Spleen (tissue), 11 donors: Measurements from ENCODE around the gene CERT1. TPM values are rescaled to one million over a fixed set of nuclear protein-coding genes. Genes with fewer than 3 reads are reported as not detected.

Source experiments
- DNase-seq: peaks from one replicate; pipeline ENCODE4 v3.0.0-alpha.2; 2020
- H3K27ac ChIP-seq, 8 donors: fragments of 200-600 bp; sonication (generic) in 7 of 8; 1 replicate in 4 of 8; 2 replicates in 4 of 8; pipeline versions ENCODE4 v1.5.0 to v1.8.0; 2016 to 2021; ENCODE audit warnings: inconsistent platforms in 4 of 8, mild to moderate bottlenecking in 4 of 8, moderate library complexity in 1 of 8
- H3K27me3 ChIP-seq, 7 donors: fragments of 200-600 bp; sonication (generic) in 6 of 7; replicated peaks in 1 of 7; 1 replicate in 4 of 7; 2 replicates in 3 of 7; pipeline versions ENCODE4 v1.5.0 to v1.8.0; 2016 to 2021; ENCODE audit warnings: inconsistent platforms in 3 of 7, mild to moderate bottlenecking in 1 of 7
- H3K36me3 ChIP-seq, 6 donors: fragments of 200-600 bp; sonication (generic) in 5 of 6; 1 replicate in 4 of 6; 2 replicates in 2 of 6; pipeline versions ENCODE4 v1.5.0 to v1.8.0; 2016 to 2021; ENCODE audit warnings: inconsistent platforms in 2 of 6
- H3K4me1 ChIP-seq, 6 donors: fragments of 200-600 bp; sonication (generic) in 5 of 6; 1 replicate in 3 of 6; 2 replicates in 3 of 6; pipeline versions ENCODE4 v1.5.0 to v1.8.0; 2016 to 2021; ENCODE audit warnings: inconsistent platforms in 3 of 6
- H3K4me3 ChIP-seq, 8 donors: fragments of 200-600 bp; sonication (generic) in 7 of 8; 1 replicate in 4 of 8; 2 replicates in 4 of 8; pipeline versions ENCODE4 v1.5.0 to v1.8.0; 2016 to 2021; ENCODE audit warnings: inconsistent platforms in 4 of 8, mild to moderate bottlenecking in 4 of 8, moderate library complexity in 2 of 8
- H3K9me3 ChIP-seq, 8 donors: fragments of 200-600 bp; sonication (generic) in 7 of 8; 1 replicate in 4 of 8; 2 replicates in 4 of 8; pipeline versions ENCODE4 v1.5.0 to v1.8.0; 2016 to 2021; ENCODE audit warnings: inconsistent platforms in 4 of 8
- CTCF ChIP-seq, 11 experiments: fragments of 200-600 bp in 7 of 11; fragments of 450-650 bp in 4 of 11; sonication (generic) in 4 of 11; IDR thresholded peaks in 8 of 11; conservative IDR thresholded peaks in 3 of 11; 1 replicate in 7 of 11; 2 replicates in 4 of 11; pipeline versions ENCODE4 v1.4.0 to v1.8.0; 2016 to 2021; ENCODE audit warnings: antibody characterized with exemption in 11 of 11, inconsistent platforms in 4 of 11, mild to moderate bottlenecking in 1 of 11
- POLR2A ChIP-seq, 3 donors: fragments of 450-650 bp; IDR thresholded peaks; one replicate each; pipeline ENCODE4 v1.5.1; 2017; ENCODE audit warnings: antibody characterized with exemption in 3 of 3, mild to moderate bottlenecking in 1 of 3
- POLR2AphosphoS5 ChIP-seq, 3 donors: sonication (generic); formaldehyde crosslinking; IDR thresholded peaks; one replicate each; pipeline ENCODE4 v1.5.1; 2017; ENCODE audit warnings: antibody characterized with exemption in 3 of 3
- WGBS, 5 donors: extraction: QIAGEN DNeasy Blood & Tissue Kit in 3 of 5; methylation state at CpG; one replicate each; pipeline versions ENCODE4 v1.1.5 to v1.1.7; 2013 to 2018; 5-methylcytosine and 5-hydroxymethylcytosine counted together
- intact Hi-C: fragments of 100-400 bp; cut with DNase I; formaldehyde crosslinking; loops from one replicate; pipeline ENCODE4 v1.15.0; 2023; ENCODE audit warnings: low total_unique reads
- polyA plus RNA-seq, 3 donors: library from polyadenylated mRNA; stranded (reverse); fragments of 200-250 nt; gene quantifications; one replicate each; pipeline ENCODE4 v1.2.1, GENCODE V29; 2013
- total RNA-seq, 7 donors: library from RNA; depleted of rRNA in 3 of 7; stranded (reverse); fragments of >200 nt in 3 of 7; fragmentation: NEBNext Ultra II Directional in 4 of 7; extraction: Animal tissue kit (Norgen Biotek cat#: 25700) in 4 of 7; gene quantifications; one replicate each; pipeline versions ENCODE4 v1.1.0 to v1.2.1, GENCODE V29; 2016 to 2021
- donor health status: healthy with polysubstance abuse.
- donor health status: DM: no; HTN: no; CAD: no; lungs with moderate emphysema.
- donor health status: DM: no; HTN: no; CAD: no.
- donor health status: Bipolar disorder and iron deficiency.
- donor health status: healthy.
- donor health status: DM: no; HTN: no; CAD: no.
- donor health status: DM: yes; HTN: yes; CAD: no.

The CERT1 gene
- total and polyA plus RNA-seq, 10 donors = 8.5 to 71.1 (median 51.4) TPM

GRCh38 chr5:75338408-75338807 lies 173.0 kb downstream of the CERT1 start:
- H3K4me3 ChIP-seq = peak overlapping the region in 7 of 8 donors; percentile 74 to 97 (median 86)

GRCh38 chr5:75337366-75338021 lies 173.9 kb downstream of the CERT1 start:
- H3K36me3 ChIP-seq = peaks cover 0 to 1% (median 0%) of the 10 kb centered on the region in 6 donors
- no peak for DNase-seq
- no peaks in the 10 kb centered on the region for H3K9me3 ChIP-seq
- H3K4me1 ChIP-seq = peaks cover 13 to 57% (median 31%) of the 10 kb centered on the region in 6 donors
- peak overlapping the region; percentile 71 to 97 (median 94) for H3K27ac ChIP-seq
- peak overlapping the region; percentile 74 to 97 (median 85) for H3K4me3 ChIP-seq
- TF ChIP-seq POLR2AphosphoS5 (IDR thresholded peaks at IDR 0.05) = no peak
- peak in 1 of 3 donors; percentile 3 for TF ChIP-seq POLR2A (IDR thresholded peaks at IDR 0.05)
- intact Hi-C loops = loop anchor here (10.0 kb wide), 1 partner anchor 93 kb away; no protein-coding TSS in a partner anchor
- 0 to 1% (median 0%) methylated on average over 26 to 50 of the region's 50 CpGs for WGBS, 5 donors
- H3K27me3 ChIP-seq = no peaks in the 10 kb centered on the region

More at GRCh38 chr5:75338408-75338807, 173.0 kb downstream of the CERT1 start:
- peaks cover 0 to 11% (median 0%) of the 10 kb centered on the region in 6 donors for H3K36me3 ChIP-seq
- H3K4me1 ChIP-seq = peaks cover 13 to 61% (median 31%) of the 10 kb centered on the region in 6 donors
- H3K27me3 ChIP-seq = no peaks in the 10 kb centered on the region
- intact Hi-C loops = loop anchor here (10.0 kb wide), 1 partner anchor 94 kb away; no protein-coding TSS in a partner anchor
- WGBS, 5 donors = 77 to 85% (median 84%) methylated on average over 2 of the region's 2 CpGs
- TF ChIP-seq POLR2AphosphoS5 (IDR thresholded peaks at IDR 0.05) = no peak
- TF ChIP-seq POLR2A (IDR thresholded peaks at IDR 0.05) = no peak
- TF ChIP-seq CTCF (IDR thresholded peaks at IDR 0.05 in 8 of 11, conservative IDR thresholded peaks at IDR 0.05 in 3 of 11) = no peak
- H3K9me3 ChIP-seq = no peaks in the 10 kb centered on the region
- no peak overlapping the region for H3K27ac ChIP-seq
- no peak for DNase-seq

- H3K9me3 ChIP-seq = no peaks in the 10 kb centered on the region
- peaks cover 13 to 50% (median 28%) of the 10 kb centered on the region in 6 donors for H3K4me1 ChIP-seq
- peak; percentile 99 for DNase-seq
- peak in 4 of 11 experiments; percentile 21 to 46 (median 35) for TF ChIP-seq CTCF (IDR thresholded peaks at IDR 0.05 in 8 of 11, conservative IDR thresholded peaks at IDR 0.05 in 3 of 11)
- peak in 1 of 3 donors; percentile 74 for TF ChIP-seq POLR2A (IDR thresholded peaks at IDR 0.05)
- TF ChIP-seq POLR2AphosphoS5 (IDR thresholded peaks at IDR 0.05) = peak; percentile 95 to 97 (median 96)
- no peaks in the 10 kb centered on the region for H3K27me3 ChIP-seq
- H3K27ac ChIP-seq = peak within 1 kb of the TSS; percentile 71 to 97 (median 94)
- 0% methylated on average over 52 to 56 of the region's 56 CpGs for WGBS, 5 donors
- no peaks in the 10 kb centered on the region for H3K36me3 ChIP-seq
- peak within 1 kb of the TSS; percentile 74 to 97 (median 85) for H3K4me3 ChIP-seq
- intact Hi-C loops = loop anchor here (10.0 kb wide), 1 partner anchor 92 kb away; no protein-coding TSS in a partner anchor
Measured at GRCh38 chr5:75336615-75337336, 174.7 kb downstream of the CERT1 start, which contains the start of gene HMGCR. Gene HMGCR (plus strand): TSS chr5:75337220. CDS start chr5:75342606, 5,386 bp downstream.

- H3K4me1 ChIP-seq = peaks cover 13 to 43% (median 27%) of the 10 kb centered on the region in 6 donors
- WGBS, 5 donors = 16 to 19% (median 18%) methylated on average over 12 of the region's 12 CpGs
- no peaks in the 10 kb centered on the region for H3K9me3 ChIP-seq
- peak overlapping the region; percentile 69 to 97 (median 94) for H3K27ac ChIP-seq
- intact Hi-C loops = loop anchor here (10.0 kb wide), 1 partner anchor 91 kb away; no protein-coding TSS in a partner anchor
- H3K4me3 ChIP-seq = peak overlapping the region; percentile 74 to 97 (median 85)
- no peak for TF ChIP-seq POLR2AphosphoS5 (IDR thresholded peaks at IDR 0.05)
- TF ChIP-seq CTCF (IDR thresholded peaks at IDR 0.05 in 8 of 11, conservative IDR thresholded peaks at IDR 0.05 in 3 of 11) = peak in 8 of 11 experiments; percentile 13 to 51 (median 33)
- TF ChIP-seq POLR2A (IDR thresholded peaks at IDR 0.05) = peak in 1 of 3 donors; percentile 16
- no peaks in the 10 kb centered on the region for H3K36me3 ChIP-seq
- H3K27me3 ChIP-seq = no peaks in the 10 kb centered on the region
- no peak for DNase-seq
Measured at GRCh38 chr5:75335952-75336614, 175.3 kb downstream of the CERT1 start.
